Epidermal melanocyte (primary cell): ENCODE measurements around the gene TBC1D9.
"Not testable (repeated sequence)": the region's sequence is repeated elsewhere in the genome, so short reads cannot be mapped to it uniquely, and the experiment has no call there.

Experiments used
- DNase-seq: peaks from one replicate; pipeline ENCODE4 v3.0.0; 2011; ENCODE audit warnings: low spot score; ENCODE audit not compliant: insufficient read length

TBC1D9 gene

GRCh38 chr4:140754918-140755773 is 1.0 kb downstream of the TBC1D9 start:
- DNase-seq, result no peak

- no peak for DNase-seq
These were observed 2.9 kb downstream of the TBC1D9 start for GRCh38 chr4:140753329-140753728.

GRCh38 chr4:140752291-140753068 is 3.7 kb downstream of the TBC1D9 start:
- no peak for DNase-seq

- DNase-seq, result no peak
These were observed 5.7 kb downstream of the TBC1D9 start for GRCh38 chr4:140750470-140750869.

- DNase-seq, result no peak
These were observed 8.0 kb downstream of the TBC1D9 start for GRCh38 chr4:140748171-140748570.

GRCh38 chr4:140746546-140746945 is 9.6 kb downstream of the TBC1D9 start:
- DNase-seq, result not testable (repeated sequence)

- DNase-seq, result no peak
These were observed 11.8 kb downstream of the TBC1D9 start for GRCh38 chr4:140744421-140744820.

- no peak for DNase-seq
These were observed 12.8 kb downstream of the TBC1D9 start for GRCh38 chr4:140743194-140743931.

GRCh38 chr4:140742838-140743193 is 13.4 kb downstream of the TBC1D9 start:
- no peak for DNase-seq

GRCh38 chr4:140740906-140741670 is 15.1 kb downstream of the TBC1D9 start:
- DNase-seq, result no peak

- no peak for DNase-seq
These were observed 15.8 kb downstream of the TBC1D9 start for GRCh38 chr4:140740422-140740821.

GRCh38 chr4:140739971-140740370 is 16.2 kb downstream of the TBC1D9 start:
- no peak for DNase-seq

GRCh38 chr4:140738139-140738538 is 18.0 kb downstream of the TBC1D9 start:
- no peak for DNase-seq

- DNase-seq, result no peak
These were observed 19.4 kb downstream of the TBC1D9 start for GRCh38 chr4:140736669-140737343.

- DNase-seq, result no peak
These were observed 20.3 kb downstream of the TBC1D9 start for GRCh38 chr4:140735779-140736391.

- DNase-seq, result no peak
These were observed 20.9 kb downstream of the TBC1D9 start for GRCh38 chr4:140735317-140735716.

- no peak for DNase-seq
These were observed 23.4 kb downstream of the TBC1D9 start for GRCh38 chr4:140732780-140733179.

- no peak for DNase-seq
These were observed 26.7 kb downstream of the TBC1D9 start for GRCh38 chr4:140729344-140730049.

- no peak for DNase-seq
These were observed 29.2 kb downstream of the TBC1D9 start for GRCh38 chr4:140726776-140727500.
